Thoracic aorta (tissue), 2 donors: ENCODE data around the gene SREBF1. TPM values are rescaled to one million over a fixed set of nuclear protein-coding genes. Genes with fewer than 3 reads are reported as not detected.

Experiments used
- ATAC-seq: fragments of 150-250 bp; one replicate; pipeline ENCODE4 v1.8.0; 2017; ENCODE audit warnings: low read depth; ENCODE audit not compliant: insufficient number of reproducible peaks, low FRiP score
- DNase-seq: peaks from one replicate; pipeline ENCODE4 v3.0.0-alpha.2; 2020; ENCODE audit warnings: low spot score
- H3K27ac ChIP-seq, 2 donors: fragments of 200-600 bp; sonication (generic); 1 replicate in 1 of 2; 2 replicates in 1 of 2; pipeline ENCODE4 v1.5.1; 2016; ENCODE audit warnings: mild to moderate bottlenecking in 2 of 2, moderate library complexity in 2 of 2
- H3K27me3 ChIP-seq: fragments of 200-600 bp; sonication (generic); replicated peaks from 2 replicates; pipeline ENCODE4 v1.6.0; 2016; ENCODE audit warnings: mild to moderate bottlenecking; ENCODE audit not compliant: insufficient read depth
- H3K36me3 ChIP-seq: fragments of 200-600 bp; sonication (generic); one replicate; pipeline ENCODE4 v1.5.1; 2016
- H3K4me1 ChIP-seq, 2 donors: fragments of 200-600 bp; sonication (generic); 1 replicate in 1 of 2; 2 replicates in 1 of 2; pipeline versions ENCODE4 v1.5.1 to v1.6.0; 2016; ENCODE audit warnings: low read depth in 2 of 2, mild to moderate bottlenecking in 1 of 2; ENCODE audit not compliant: control insufficient read depth in 1 of 2
- H3K4me3 ChIP-seq: fragments of 200-600 bp; sonication (generic); 2 replicates; pipeline ENCODE4 v1.5.1; 2016; ENCODE audit warnings: mild to moderate bottlenecking
- H3K9me3 ChIP-seq: fragments of 200-600 bp; sonication (generic); 2 replicates; pipeline ENCODE4 v1.5.1; 2016
- CTCF ChIP-seq: fragments of 200-600 bp; sonication (generic); IDR thresholded peaks from one replicate; pipeline ENCODE4 v1.5.1; 2019; ENCODE audit warnings: antibody characterized with exemption
- total RNA-seq, 2 donors: library from RNA; depleted of rRNA; stranded (reverse); fragments of >200 nt; gene quantifications; one replicate each; pipeline versions ENCODE4 v1.1.0 to v1.2.3, GENCODE V29; 2016

SREBF1 gene
- total RNA-seq, 2 donors from 2014 or later, result 56.2 to 64.2 TPM

- Histone ChIP-seq H3K27me3 (no peaks in the 10 kb centered on the region), H3K36me3 (peaks cover 30% of the 10 kb centered on the region), H3K9me3 (no peaks in the 10 kb centered on the region), H3K27ac (no peak overlapping the region), H3K4me1 (peaks cover 16 to 33% of the 10 kb centered on the region in 2 donors), H3K4me3 (no peak overlapping the region)
- TF ChIP-seq CTCF, result no peak
- no peak for ATAC-seq
- no peak for DNase-seq
Measured at GRCh38 chr17:17880577-17881196, 43.9 kb upstream of the SREBF1 start.

GRCh38 chr17:17877529-17878358 is 41.0 kb upstream of the SREBF1 start:
- peak overlapping the region; percentile 43 for H3K4me3 ChIP-seq
- H3K27ac ChIP-seq, result peak overlapping the region; percentile 92 to 93
- no peaks in the 10 kb centered on the region for H3K9me3 ChIP-seq
- DNase-seq (peak; percentile 71), ATAC-seq (peak; percentile 74)
- TF ChIP-seq CTCF, result no peak
- H3K4me1 ChIP-seq, result peaks cover 16 to 42% of the 10 kb centered on the region in 2 donors
- no peaks in the 10 kb centered on the region for H3K27me3 ChIP-seq
- peaks cover 16% of the 10 kb centered on the region for H3K36me3 ChIP-seq

- Histone ChIP-seq H3K27ac (peak overlapping the region; percentile 92 to 93), H3K4me1 (peaks cover 19 to 49% of the 10 kb centered on the region in 2 donors), H3K27me3 (no peaks in the 10 kb centered on the region), H3K4me3 (peak overlapping the region; percentile 43), H3K36me3 (peaks cover 11% of the 10 kb centered on the region), H3K9me3 (no peaks in the 10 kb centered on the region)
- DNase-seq (peak; percentile 16), ATAC-seq (peak; percentile 59)
- TF ChIP-seq CTCF, result no peak
Measured at GRCh38 chr17:17876959-17877528, 40.3 kb upstream of the SREBF1 start.

GRCh38 chr17:17874478-17874877 is 37.7 kb upstream of the SREBF1 start:
- Histone ChIP-seq H3K4me1 (peaks cover 19 to 53% of the 10 kb centered on the region in 2 donors), H3K9me3 (no peaks in the 10 kb centered on the region), H3K4me3 (no peak overlapping the region), H3K27me3 (no peaks in the 10 kb centered on the region), H3K36me3 (peaks cover 5% of the 10 kb centered on the region), H3K27ac (peak overlapping the region in 1 of 2 donors; percentile 93)
- no peak for TF ChIP-seq CTCF
- DNase-seq, result no peak
- no peak for ATAC-seq

GRCh38 chr17:17873450-17873991 is 36.7 kb upstream of the SREBF1 start:
- Histone ChIP-seq H3K27me3 (no peaks in the 10 kb centered on the region), H3K4me1 (peaks cover 19 to 47% of the 10 kb centered on the region in 2 donors), H3K36me3 (peaks cover 2% of the 10 kb centered on the region), H3K4me3 (no peak overlapping the region), H3K27ac (peak overlapping the region in 1 of 2 donors; percentile 25), H3K9me3 (no peaks in the 10 kb centered on the region)
- no peak for ATAC-seq
- no peak for DNase-seq
- TF ChIP-seq CTCF, result no peak
